Measurements from ENCODE around the gene C2orf74. TPM values are rescaled to one million over a fixed set of nuclear protein-coding genes. Genes with fewer than 3 reads are reported as not detected.

Gene C2orf74
- total and polyA plus RNA-seq, 2 donors from 2014 or later = 23.6 to 47.6 TPM

DNA sequence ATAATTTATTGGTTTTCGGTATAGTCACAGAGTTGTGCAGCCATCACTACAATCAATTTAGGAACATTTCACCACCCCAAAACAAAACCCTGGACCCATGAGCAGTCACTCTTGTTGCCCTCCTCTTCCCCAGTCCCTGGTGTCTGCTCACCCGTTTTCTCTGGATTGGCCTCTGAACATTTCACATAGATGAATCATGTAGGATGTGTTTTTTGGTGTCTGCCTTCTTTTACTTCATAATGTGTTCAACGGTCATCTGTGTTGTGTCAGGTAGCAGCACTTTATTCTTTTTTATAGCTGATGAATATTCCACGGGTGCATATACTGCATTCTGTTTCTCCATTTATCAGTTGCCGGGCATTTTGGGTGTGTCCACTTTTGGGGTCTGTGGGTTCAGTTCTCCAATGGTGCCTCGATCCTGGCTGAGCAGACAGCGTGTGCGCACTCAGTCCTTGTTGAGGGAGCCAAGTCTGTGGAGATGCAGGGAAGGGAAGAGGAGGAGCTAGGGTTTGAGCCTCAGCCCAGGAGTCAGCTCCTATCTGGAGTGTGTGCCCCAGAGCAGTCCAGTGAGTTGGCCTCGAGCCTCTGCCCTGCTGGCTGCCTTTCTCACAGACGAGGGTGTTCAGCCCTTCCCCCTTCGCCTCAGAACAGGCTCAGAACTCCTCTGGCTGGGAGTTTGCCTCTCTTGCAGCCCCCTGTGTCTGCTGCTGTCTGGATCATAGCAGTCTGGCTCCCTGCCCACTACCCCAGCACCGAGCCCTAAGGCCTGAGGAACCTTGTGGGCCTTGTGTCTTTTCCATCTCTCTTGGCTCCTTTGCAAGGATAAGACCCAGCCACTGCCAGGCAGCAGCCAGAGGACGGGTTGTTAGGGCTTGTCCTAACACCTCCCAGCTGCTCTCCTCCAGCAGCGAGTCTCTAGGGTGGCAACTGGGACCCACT lies 18.0 kb downstream of the C2orf74 start:
- intact Hi-C loops (cut with DNase I) = no loop called here
- TF ChIP-seq, protein P1, sequence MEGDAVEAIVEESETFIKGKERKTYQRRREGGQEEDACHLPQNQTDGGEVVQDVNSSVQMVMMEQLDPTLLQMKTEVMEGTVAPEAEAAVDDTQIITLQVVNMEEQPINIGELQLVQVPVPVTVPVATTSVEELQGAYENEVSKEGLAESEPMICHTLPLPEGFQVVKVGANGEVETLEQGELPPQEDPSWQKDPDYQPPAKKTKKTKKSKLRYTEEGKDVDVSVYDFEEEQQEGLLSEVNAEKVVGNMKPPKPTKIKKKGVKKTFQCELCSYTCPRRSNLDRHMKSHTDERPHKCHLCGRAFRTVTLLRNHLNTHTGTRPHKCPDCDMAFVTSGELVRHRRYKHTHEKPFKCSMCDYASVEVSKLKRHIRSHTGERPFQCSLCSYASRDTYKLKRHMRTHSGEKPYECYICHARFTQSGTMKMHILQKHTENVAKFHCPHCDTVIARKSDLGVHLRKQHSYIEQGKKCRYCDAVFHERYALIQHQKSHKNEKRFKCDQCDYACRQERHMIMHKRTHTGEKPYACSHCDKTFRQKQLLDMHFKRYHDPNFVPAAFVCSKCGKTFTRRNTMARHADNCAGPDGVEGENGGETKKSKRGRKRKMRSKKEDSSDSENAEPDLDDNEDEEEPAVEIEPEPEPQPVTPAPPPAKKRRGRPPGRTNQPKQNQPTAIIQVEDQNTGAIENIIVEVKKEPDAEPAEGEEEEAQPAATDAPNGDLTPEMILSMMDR (IDR thresholded peaks at IDR 0.05; ENCODE audit: borderline replicate concordance, extremely low read depth, insufficient read depth) = no peak
- peak overlapping the region in 1 of 2 donors; percentile 16 for H3K27ac ChIP-seq (ENCODE audit: low read depth in 2 of 2, low read length in 2 of 2)
- peaks cover 6 to 35% (median 31%) of the 10 kb centered on the region in 3 donors for H3K36me3 ChIP-seq (ENCODE audit: control insufficient read depth in 2 of 3, insufficient read depth in 3 of 3, low read length in 3 of 3)
- H3K9me3 ChIP-seq (ENCODE audit: control insufficient read depth in 2 of 3, insufficient read depth in 1 of 3, low read length in 3 of 3) = no peaks in the 10 kb centered on the region
- FAIRE-seq = no peak
- H3K4me3 ChIP-seq (ENCODE audit: low read length in 3 of 3) = peak overlapping the region in 2 of 3 donors; percentile 16 to 22
- H3K9ac ChIP-seq (ENCODE audit: low read length in 3 of 3) = peak overlapping the region in 1 of 3 donors; percentile 29
- H3K27me3 ChIP-seq (ENCODE audit: control insufficient read depth, insufficient read depth, low read length) = no peaks in the 10 kb centered on the region
- DNase-seq = peak in 2 of 5 donors; percentile 41 to 87
- H3K4me1 ChIP-seq (ENCODE audit: control insufficient read depth in 2 of 3, insufficient read depth in 2 of 3, low read depth in 1 of 3, low read length in 3 of 3) = peaks cover 0 to 43% (median 37%) of the 10 kb centered on the region in 3 donors

DNA sequence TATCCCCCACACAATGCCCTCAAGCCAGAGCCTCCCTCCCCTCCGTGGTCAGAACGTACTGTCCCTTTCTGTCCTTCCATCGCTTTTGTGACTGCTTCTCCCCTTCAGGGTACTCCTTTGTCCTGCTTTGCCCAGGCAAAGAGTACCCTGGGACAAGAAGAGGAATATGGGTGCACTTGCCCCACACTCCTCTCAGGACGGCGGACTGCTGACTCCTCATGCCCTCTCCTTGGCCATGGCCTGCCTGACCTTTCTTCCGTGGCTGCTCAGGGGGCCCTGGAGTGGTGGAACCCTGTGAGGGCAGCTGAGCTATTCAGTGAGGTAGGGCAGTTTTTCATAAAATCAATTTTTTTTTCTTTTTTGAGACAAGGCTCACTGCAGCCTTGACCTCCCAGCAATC lies 18.7 kb downstream of the C2orf74 start:
- Histone ChIP-seq H3K4me3 (ENCODE audit: low read length in 3 of 3) (peak overlapping the region in 1 of 3 donors; percentile 16), H3K9ac (ENCODE audit: low read length in 3 of 3) (no peak overlapping the region), H3K36me3 (ENCODE audit: control insufficient read depth in 2 of 3, insufficient read depth in 3 of 3, low read length in 3 of 3) (peaks cover 8 to 41% (median 37%) of the 10 kb centered on the region in 3 donors), H3K4me1 (ENCODE audit: control insufficient read depth in 2 of 3, insufficient read depth in 2 of 3, low read depth in 1 of 3, low read length in 3 of 3) (peaks cover 0 to 43% (median 37%) of the 10 kb centered on the region in 3 donors), H3K27me3 (ENCODE audit: control insufficient read depth, insufficient read depth, low read length) (no peaks in the 10 kb centered on the region), H3K9me3 (ENCODE audit: control insufficient read depth in 2 of 3, insufficient read depth in 1 of 3, low read length in 3 of 3) (no peaks in the 10 kb centered on the region), H3K27ac (ENCODE audit: low read depth in 2 of 2, low read length in 2 of 2) (no peak overlapping the region)
- no peak for DNase-seq
- TF ChIP-seq, protein P1 (IDR thresholded peaks at IDR 0.05; ENCODE audit: borderline replicate concordance, extremely low read depth, insufficient read depth) = no peak
- intact Hi-C loops (cut with DNase I) = no loop called here
- FAIRE-seq = no peak

GRCh38 chr2:61181382-61182058 lies 19.5 kb downstream of the C2orf74 start:
- FAIRE-seq (no peak), DNase-seq (no peak)
- Histone ChIP-seq H3K27me3 (ENCODE audit: control insufficient read depth, insufficient read depth, low read length) (no peaks in the 10 kb centered on the region), H3K4me1 (ENCODE audit: control insufficient read depth in 2 of 3, insufficient read depth in 2 of 3, low read depth in 1 of 3, low read length in 3 of 3) (peaks cover 0 to 38% (median 37%) of the 10 kb centered on the region in 3 donors), H3K27ac (ENCODE audit: low read depth in 2 of 2, low read length in 2 of 2) (no peak overlapping the region), H3K36me3 (ENCODE audit: control insufficient read depth in 2 of 3, insufficient read depth in 3 of 3, low read length in 3 of 3) (peaks cover 15 to 44% (median 43%) of the 10 kb centered on the region in 3 donors), H3K9ac (ENCODE audit: low read length in 3 of 3) (no peak overlapping the region), H3K4me3 (ENCODE audit: low read length in 3 of 3) (peak overlapping the region in 1 of 3 donors; percentile 29), H3K9me3 (ENCODE audit: control insufficient read depth in 2 of 3, insufficient read depth in 1 of 3, low read length in 3 of 3) (no peaks in the 10 kb centered on the region)
- TF ChIP-seq, protein P1 (IDR thresholded peaks at IDR 0.05; ENCODE audit: borderline replicate concordance, extremely low read depth, insufficient read depth) = no peak
- intact Hi-C loops (cut with DNase I) = no loop called here

All from kidney (tissue), 14 donors.